Breast epithelium (tissue), 3 donors: ENCODE measurements around the gene GPR152.
"Not testable (repeated sequence)": the region's sequence is repeated elsewhere in the genome, so short reads cannot be mapped to it uniquely, and the experiment has no call there.

Experiments used
- POLR2A ChIP-seq: fragments of 450-650 bp; IDR thresholded peaks from one replicate; pipeline ENCODE4 v1.6.1; 2016; ENCODE audit warnings: antibody characterized with exemption, mild to moderate bottlenecking, moderate library complexity
- TF ChIP-seq, protein P1 (sequence below), 3 donors: fragments of 450-650 bp; IDR thresholded peaks; one replicate each; pipeline ENCODE4 v1.5.1; 2016 to 2017; ENCODE audit warnings: antibody characterized with exemption in 3 of 3, mild to moderate bottlenecking in 3 of 3, moderate library complexity in 3 of 3

GRCh38 chr11:67403085-67403484 is 49.4 kb downstream of the GPR152 start:
- TF ChIP-seq, protein P1, sequence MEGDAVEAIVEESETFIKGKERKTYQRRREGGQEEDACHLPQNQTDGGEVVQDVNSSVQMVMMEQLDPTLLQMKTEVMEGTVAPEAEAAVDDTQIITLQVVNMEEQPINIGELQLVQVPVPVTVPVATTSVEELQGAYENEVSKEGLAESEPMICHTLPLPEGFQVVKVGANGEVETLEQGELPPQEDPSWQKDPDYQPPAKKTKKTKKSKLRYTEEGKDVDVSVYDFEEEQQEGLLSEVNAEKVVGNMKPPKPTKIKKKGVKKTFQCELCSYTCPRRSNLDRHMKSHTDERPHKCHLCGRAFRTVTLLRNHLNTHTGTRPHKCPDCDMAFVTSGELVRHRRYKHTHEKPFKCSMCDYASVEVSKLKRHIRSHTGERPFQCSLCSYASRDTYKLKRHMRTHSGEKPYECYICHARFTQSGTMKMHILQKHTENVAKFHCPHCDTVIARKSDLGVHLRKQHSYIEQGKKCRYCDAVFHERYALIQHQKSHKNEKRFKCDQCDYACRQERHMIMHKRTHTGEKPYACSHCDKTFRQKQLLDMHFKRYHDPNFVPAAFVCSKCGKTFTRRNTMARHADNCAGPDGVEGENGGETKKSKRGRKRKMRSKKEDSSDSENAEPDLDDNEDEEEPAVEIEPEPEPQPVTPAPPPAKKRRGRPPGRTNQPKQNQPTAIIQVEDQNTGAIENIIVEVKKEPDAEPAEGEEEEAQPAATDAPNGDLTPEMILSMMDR (IDR thresholded peaks at IDR 0.05), result not testable (repeated sequence)
- not testable (repeated sequence) for TF ChIP-seq POLR2A
